Measurements from ENCODE around the gene FAM25G.
"Not testable (repeated sequence)": the region's sequence is repeated elsewhere in the genome, so short reads cannot be mapped to it uniquely, and the experiment has no call there.

The FAM25G gene

DNA sequence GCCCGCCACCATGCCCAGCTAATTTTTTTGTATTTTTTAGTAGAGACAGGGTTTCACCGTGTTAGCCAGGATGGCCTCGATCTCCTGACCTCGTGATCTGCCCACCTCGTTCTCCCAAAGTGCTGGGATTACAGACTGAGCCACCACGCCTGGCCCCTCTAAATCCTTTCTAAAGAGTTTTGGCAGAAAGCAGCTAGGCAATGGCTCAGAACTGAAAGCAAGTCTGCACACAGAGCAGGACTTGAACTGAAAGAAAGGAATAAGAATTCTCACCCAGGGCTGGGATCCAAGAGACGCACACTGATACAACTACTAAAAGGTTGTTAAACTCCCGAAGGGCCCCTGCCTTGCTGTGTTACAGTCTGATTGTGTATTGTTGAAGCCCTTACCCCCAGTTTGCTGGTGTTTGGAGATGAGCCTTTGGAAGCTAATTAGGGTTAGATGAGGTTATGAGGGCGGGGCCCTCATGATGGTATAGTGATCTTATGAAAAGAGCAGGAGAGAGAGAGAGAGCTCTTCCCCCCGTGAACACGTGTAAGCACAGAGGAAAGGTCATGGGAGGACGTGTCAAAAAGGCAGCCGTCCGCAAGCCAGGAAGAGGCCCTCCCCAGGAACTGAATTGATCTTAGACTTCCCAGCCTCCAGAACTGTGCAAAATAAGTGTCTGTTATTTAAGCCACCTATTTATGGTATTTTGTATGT lies 26.1 kb downstream of the FAM25G start:
- DNase-seq (ENCODE audit: low read depth in 3 of 3): not testable (repeated sequence)

DNA sequence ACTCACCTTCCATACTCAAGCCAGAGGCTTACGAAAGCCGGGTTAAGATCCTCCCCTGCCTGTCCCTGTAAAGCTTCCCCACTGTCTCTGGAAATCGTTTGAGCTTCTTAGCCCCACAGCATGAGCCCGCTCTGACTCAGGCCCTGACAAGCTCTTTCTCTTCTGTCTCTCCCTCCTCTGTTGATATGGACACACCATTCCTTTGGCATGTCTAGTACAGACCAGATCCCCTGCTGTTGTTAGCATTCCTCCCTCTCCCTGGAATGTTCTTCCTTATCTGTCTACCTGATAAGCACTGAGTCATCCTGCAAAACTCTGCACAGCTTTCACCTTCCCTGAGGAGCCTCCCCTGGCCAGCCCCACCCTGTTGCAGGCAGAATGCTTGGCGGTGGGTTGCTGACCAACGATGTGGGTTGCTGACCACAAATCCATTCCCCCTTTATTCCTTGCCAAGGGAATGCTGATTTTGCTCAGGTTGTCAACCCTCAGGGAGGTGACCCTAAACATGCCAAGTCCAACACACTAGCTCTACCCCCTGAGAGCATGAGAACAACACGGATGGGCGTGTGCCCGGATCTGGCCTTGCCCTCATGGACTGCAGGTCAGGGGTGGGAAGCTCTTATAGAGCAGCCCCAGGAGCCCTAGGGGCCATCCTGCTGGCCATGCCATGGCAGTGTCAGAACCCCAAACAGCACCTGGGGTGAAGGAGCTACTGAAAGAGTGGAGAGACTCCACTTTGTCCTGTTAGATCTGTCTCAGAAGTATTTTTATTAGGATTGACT lies 28.7 kb downstream of the FAM25G start:
- DNase-seq (ENCODE audit: low read depth in 3 of 3): not testable (repeated sequence)

DNA sequence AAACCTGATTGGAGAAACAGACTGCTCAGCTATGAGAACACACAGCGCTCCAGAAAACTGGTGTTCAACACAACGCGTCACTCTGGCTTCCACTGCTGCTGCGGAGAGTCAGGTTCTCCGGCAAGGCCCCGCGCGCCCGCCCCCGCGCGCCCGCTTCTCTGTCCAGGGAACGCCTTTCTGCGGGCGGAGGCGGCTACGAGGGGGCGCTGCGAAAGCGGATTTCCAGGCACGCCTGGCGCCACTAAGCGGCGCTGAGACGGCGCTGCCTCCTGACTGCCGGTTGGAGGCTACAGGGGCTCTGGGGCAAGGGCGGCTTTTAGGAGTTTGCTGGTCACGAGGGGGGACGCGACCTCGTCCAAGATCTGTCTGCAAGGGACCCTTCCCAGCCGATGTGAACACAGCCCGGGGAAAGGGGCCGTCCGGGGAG lies 30.2 kb downstream of the FAM25G start:
- not testable (repeated sequence) for DNase-seq (ENCODE audit: low read depth in 3 of 3)

DNA sequence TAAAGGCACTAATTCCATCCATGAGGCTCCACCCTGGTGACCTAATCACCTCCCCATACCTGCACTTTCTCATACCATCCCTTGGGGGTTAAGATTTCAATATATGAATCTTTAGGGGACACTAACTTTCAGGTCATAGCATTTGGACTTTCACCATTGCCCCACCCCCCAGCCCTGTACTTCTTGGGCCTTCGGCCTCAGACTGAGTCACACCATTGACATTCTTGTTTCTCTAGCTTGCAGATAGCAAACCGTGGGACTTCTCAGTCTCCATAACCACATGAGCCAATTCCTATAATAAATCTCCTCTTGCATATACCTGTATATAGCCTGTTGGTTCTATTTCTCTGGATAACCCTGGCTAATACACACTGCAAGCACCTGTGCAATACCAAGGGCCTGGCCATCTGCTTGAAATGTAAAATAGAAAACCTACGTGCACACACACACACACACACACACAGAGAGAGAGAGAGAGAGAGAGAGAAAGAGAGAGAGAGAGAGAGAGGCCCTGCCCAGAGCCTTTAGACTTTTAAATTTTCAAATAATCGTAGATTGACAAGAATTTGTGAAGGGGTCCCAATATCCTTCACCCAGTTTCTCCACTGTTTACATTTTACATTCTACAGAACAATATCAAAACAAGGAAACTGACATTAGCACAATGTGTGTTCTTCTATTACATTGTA lies 32.9 kb downstream of the FAM25G start:
- DNase-seq (ENCODE audit: low read depth in 3 of 3): no peak

DNA sequence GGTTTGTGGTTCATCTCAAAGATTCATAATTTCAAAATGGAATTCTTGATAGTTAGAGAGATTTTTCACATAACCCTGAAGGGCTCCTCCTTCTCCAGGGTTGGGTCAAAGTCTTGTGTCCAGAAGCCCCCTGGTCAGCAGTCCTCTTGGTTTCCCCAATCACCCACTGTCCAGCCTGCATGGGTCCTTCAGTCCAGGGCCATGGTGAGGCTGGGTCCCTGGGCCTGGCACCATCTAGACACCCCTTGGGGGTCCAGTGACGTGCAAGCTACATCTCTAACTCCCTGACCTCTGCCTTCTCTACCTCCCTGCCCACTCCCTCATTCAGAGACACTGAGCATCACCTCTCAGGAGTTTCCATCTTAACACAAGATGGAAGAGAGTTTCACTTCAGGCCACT lies 33.7 kb downstream of the FAM25G start:
- no peak for DNase-seq (ENCODE audit: low read depth in 3 of 3)

DNA sequence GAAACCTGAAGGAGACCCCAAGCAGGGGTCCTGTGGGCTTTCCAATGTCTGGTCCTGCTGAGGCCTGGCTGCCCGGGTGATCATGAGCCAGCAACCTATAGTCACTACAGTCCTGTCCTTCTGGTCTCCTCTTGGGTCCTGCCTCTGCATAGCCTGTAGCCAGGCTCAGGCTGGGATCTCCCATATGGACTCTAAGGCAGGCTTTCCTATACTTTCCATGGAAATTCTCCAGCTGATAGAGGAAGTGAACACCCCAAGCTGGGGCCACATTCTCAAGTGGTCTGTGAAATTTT lies 34.0 kb downstream of the FAM25G start:
- no peak for DNase-seq (ENCODE audit: low read depth in 3 of 3)

DNA sequence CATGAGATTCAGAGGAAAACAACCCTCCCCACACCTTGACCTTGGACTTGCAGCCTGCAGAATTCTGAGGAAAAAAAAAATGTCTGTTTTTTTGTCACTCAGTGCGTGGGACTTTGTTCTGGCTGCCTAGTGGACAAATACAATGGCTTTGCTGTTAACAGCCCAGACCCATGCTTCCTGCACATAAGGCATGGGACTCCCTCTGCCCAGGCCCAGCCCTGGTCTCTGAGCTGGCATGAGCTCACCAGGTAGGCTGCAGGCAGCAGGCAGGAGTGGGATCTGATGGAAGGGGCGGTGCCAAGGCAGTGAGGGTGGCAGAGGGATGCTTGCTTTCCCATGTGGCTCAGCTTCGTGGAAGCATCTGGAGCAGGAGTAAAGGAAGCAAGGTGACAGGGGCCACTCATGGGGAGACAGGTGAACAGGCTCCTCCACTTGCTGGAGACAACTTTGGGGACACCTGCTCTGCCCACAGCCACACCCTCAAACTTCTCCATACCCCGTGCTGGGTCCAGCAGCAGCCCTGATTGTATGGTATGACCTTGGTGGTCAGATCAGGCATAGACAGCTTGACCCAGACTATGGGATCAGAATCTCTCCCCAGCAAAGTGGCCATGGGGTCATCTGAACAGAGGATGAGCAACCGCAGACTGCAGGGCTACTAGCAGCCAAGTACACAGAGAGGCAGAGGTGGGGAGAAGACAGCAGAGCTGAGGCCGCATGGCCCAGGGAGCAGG lies 34.5 kb downstream of the FAM25G start:
- DNase-seq (ENCODE audit: low read depth in 3 of 3): no peak

DNA sequence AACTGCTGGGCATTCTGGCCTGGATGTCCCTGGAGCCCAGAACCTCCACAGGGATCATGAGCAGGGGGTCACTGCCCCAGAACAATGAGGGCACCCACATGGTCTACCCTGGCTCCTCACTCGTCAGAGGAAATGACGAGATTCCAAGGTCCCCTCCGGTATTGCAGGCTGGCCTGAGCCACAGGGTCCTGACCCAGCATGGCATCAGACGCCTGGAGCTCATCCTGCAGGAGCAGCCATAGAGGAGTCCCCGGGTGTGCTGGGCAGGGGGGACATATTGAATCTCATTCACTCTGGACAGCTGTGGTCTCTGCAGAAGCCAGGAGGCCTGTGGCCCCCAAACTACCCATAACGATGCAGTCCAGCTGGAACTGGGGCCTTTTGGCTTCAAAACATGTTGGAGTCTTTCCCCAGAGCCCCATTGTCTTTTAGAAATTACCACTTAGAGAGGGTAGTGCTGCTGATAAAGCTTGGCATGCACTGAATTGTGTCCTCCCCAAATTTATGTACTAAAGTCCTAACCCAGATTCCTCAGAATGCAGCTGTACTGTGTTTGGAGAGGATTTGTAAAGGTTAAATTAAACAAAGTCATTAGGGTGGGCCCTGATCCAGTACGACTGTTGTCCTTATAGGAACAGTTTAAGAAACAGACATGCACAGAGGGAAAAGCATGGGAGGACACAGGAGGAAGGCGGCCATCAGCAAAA lies 35.3 kb downstream of the FAM25G start:
- no peak for DNase-seq (ENCODE audit: low read depth in 3 of 3)

DNA sequence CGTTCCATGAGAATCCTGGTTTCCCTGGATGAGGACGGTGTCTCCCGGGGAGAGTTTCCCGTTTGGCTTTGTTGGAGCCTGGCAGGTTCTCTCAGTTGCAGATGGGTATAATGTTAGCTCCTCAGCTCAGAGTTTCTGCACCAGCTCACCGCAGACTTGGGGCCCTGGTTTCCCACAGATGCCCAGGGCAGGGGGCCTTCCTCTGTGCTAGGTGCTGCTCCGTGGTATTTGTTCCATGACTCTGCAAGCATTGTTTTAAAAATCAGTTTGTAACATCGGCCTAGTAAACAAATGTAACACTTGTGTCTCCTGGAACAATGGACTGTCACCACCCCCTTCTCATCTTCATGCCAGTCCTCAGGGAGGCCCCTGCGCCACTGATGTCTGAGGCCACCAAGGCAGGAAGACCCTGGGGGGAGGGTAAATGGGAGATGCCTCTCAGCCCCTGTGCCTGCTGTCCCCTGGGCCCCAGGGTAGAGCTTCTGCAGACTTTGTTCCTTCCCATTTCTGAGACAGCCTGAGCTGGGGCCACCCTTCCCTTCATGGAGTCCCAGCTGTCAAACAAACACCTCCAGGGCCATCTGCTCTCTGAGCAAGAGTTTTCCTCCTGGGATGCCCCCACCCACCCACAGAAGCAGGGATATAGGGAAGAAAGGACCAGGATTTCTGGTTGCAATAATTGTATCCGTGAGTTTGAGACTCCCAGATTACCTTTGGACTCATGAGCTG lies 36.0 kb downstream of the FAM25G start:
- DNase-seq (ENCODE audit: low read depth in 3 of 3): not testable (repeated sequence)

DNA sequence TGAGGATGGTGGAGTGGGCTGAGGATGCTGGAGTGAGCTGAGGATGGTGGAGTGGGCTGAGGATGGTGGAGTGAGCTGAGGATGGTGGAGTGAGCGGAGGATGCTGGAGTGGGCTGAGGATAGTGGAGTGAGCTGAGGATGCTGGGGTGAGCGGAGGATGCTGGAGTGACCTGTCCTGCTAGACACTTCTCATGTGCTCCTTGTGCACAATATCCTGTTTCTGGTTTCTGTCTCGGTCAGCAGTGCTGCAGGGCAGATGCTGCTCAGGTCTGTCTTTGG lies 36.8 kb downstream of the FAM25G start:
- no peak for DNase-seq (ENCODE audit: low read depth in 3 of 3)

DNA sequence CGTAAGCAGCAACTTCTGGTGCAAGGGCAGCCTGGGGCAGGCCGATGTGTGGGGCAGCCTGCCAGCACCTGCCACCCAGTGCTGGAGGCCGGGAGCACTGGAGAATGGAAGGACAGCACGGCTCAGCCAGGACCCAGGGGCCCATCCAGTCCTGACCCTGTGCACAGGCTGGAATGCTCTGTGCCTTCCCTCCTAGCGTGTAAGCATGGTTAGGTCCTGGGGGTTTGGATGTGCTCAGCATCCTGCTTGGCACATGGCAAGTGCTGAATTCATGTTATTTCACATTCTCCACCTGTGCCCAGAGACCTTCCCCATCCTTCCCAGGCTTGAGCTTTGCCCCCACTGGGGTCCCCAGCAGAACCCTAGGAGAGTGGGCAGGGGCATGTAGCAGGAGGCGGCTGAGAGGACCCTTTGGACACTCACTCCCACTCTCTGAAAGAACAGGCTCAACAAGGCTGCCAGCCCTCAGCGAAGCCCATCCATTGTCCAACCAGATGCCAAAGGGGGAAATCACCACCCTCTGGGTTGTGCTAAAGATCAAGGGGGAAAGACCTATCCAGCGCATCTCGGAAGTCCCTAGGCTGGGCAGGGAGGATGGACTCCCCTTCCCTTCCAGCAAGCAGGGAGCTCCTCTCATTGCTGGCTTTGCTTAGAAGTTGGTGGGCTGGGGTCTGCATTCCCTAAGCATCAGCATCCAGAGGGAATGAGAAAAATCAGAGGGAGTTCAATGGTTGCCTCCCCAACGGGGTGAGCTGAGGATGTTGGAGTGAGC lies 37.3 kb downstream of the FAM25G start:
- DNase-seq (ENCODE audit: low read depth in 3 of 3): no peak

DNA sequence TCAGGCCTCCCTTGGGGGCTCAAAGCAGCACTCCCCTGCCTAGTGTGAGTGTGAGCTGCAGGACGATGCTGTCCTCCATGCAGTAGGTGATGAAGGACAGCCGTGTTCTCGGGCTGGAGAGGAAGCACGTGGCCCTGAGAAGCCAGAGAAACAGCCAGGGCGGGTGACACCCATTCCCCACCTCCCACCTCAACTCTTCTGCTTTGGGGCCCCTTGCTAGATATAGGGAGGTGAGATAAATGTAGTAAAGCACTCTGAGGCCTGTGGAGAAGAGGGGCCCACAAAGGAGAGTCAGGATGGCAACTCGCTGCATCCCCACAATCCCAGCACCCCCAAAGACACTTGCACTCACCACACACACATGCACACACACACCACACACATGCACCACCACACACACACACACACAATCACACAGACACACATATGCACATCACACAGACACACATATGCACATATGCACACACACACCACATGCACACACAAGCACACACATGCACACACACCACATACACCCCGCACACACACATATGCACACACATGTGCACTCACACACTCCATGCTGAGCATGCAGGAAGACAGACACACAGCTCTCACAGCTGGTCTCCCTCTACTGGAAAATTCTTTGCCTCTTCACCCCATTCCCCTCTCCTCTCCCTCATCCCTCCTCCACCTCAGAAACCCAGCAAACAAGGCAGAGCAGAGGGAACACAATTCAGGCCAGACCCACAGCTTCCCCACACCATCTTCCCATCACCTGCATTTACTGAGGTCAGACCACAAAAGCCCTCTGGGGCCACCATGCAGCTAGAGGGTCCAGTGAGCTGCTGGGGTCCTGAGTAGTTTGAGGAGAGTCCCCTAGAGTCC lies 38.1 kb downstream of the FAM25G start:
- DNase-seq (ENCODE audit: low read depth in 3 of 3): no peak

DNA sequence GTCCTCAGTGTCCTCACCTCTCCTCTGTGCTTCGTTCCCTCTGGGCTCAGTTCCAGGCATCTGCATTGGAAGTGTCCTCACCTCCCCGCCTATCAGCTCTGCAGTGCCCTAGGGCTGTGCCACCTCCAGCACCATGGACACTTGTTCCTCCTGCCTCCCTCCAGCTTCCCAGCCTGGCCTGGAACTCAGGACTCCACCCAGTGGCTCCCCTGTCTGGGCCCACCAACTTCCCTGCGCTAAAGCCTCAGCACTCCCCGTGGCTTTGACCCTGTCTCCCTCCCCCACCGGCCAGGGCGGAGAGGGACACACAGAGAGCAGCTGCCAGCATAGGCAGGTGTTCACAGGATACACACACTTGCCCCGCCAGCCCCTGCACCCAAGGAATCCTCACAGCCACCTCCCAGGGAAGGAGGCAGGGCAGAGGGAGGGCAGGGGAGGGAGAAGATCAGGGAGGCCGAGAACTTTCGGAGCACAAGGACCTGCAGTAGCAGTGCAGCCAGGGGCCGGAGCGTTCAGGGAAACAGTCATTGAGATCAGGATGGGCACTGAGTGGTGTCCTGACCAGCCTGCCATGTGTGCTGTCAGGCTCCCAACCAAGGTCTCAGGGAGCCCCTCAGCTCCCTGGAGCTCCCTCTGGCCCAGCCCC lies 38.9 kb downstream of the FAM25G start:
- no peak for DNase-seq (ENCODE audit: low read depth in 3 of 3)

DNA sequence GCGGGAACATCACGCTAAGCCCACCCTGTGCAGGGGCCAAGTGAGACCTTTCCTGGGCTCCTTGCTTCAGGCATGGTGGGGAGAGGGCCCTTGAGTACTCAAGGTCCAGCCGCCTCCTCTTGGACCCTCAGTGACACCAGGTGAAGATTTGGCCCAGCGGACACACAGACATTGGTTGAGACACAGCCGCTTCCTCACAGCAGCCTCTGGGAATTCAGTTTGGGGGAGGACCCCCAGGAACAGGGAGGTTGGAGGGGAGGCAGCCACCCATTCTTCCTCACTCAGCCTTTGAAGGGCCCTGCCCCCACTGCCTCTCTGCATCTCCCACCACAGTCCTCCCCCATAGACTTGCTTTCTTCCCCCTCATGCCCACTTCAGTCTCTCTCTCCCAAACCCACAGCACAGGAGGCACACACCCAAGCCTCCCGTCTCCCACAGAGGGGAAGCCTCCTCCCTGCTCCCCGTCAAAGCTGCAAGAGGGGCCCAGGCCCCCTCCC lies 39.5 kb downstream of the FAM25G start:
- no peak for DNase-seq (ENCODE audit: low read depth in 3 of 3)

DNA sequence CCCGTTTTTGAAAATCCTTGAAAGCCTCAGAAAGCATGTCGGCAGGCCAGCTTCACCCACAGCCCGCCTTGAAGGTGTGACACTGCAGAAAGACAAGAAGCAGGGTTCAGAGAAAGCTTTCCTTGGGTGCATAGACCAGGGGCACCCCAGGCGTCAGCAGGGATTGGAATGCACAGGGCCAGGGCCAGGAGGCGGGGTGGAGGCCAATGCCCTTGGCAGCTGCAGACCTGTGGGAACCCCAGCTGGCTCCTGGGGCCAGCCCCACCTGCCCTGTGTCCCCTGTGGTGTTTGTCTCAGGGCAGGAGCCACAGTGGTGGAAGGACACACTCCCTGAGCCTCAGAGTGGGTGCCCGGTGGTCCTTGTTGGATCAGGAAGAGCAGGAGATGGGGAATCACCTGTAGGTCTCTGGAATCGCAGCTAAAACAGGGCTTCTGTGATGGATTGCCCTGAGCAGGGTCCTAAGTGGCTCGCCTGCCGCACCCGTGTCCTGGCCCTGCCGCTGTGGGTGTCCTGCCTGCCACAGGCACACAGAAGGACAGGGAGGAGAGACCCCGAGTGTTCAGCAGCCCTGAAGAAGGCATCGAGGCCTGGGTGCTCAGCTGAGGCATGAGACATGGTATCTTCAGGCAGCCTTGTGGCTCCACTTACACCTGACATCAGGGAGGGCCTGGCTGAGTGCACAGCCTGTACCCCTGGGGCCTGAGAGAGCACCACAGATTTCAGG lies 40.1 kb downstream of the FAM25G start:
- DNase-seq (ENCODE audit: low read depth in 3 of 3): no peak

DNA sequence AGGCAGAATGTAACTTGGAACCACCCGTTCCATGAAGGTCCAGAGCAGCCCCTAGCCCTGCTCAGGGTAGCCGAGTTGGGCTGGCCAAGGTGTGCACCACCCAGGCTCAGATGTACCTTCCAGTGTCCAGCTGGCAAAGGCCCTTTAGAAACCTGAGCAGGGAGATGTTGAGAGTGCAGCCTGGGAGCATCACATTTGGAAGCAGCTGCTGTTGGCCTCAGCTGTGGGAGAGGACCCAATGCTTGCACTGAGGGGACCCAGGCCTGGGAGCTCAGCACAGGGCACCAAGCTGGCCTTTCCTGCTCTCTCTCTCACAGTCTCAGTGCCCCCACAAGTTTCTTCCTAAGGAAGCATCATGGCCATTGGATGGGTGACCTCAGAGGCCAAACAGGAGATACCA lies 41.1 kb downstream of the FAM25G start:
- no peak for DNase-seq (ENCODE audit: low read depth in 3 of 3)

DNA sequence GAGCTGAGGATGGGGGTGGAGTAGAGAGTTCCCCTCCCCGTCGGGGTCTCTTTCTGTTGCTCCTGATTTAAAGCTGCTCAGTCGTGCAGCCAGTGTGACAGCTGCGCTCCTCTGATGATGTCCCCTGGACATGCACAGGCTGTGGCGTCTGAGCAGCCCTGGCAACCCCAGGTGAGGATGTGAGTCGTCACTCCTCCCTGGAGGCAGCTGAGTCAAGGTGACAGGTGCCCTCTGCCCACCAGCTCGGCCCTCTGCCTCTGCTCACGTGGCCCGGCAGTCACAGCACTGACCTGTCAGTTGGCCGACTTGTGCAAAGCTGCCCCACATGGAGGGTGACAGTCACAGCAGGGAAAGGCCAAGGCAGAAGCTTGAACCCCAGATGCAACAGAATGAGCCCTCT lies 41.5 kb downstream of the FAM25G start:
- DNase-seq (ENCODE audit: low read depth in 3 of 3): no peak

Data from stimulated activated CD4-positive, alpha-beta T cell treated with anti-CD3 and anti-CD28 coated beads, TNF-alpha, amount 100 ng/mL, for 4 hours (primary cell).